Transverse colon (tissue), 4 donors: Measurements from ENCODE around the gene SLAMF8.

Experiments used
- CTCF ChIP-seq, 5 experiments: fragments of 200-600 bp in 3 of 5; fragments of 450-650 bp in 2 of 5; sonication (generic) in 3 of 5; IDR thresholded peaks; 1 replicate in 2 of 5; 2 replicates in 3 of 5; pipeline ENCODE4 v1.5.1; 2016 to 2017; ENCODE audit warnings: antibody characterized with exemption in 5 of 5, inconsistent platforms in 3 of 5, mild to moderate bottlenecking in 2 of 5, moderate library complexity in 1 of 5
- EP300 ChIP-seq: sonication (generic); formaldehyde crosslinking; IDR thresholded peaks from one replicate; pipeline ENCODE4 v1.6.1; 2017; ENCODE audit warnings: antibody characterized with exemption, low read depth
- POLR2A ChIP-seq: fragments of 450-650 bp; IDR thresholded peaks from one replicate; pipeline ENCODE4 v1.6.1; 2016; ENCODE audit warnings: antibody characterized with exemption, mild to moderate bottlenecking, moderate library complexity
- POLR2AphosphoS5 ChIP-seq, 3 donors: sonication (generic); formaldehyde crosslinking; IDR thresholded peaks; one replicate each; pipeline ENCODE4 v1.6.1; 2016; ENCODE audit warnings: antibody characterized with exemption in 3 of 3

- TF ChIP-seq CTCF (IDR thresholded peaks at IDR 0.05) (no peak), POLR2A (no peak), EP300 (no peak), POLR2AphosphoS5 (IDR thresholded peaks at IDR 0.05) (no peak)
Measured at GRCh38 chr1:159856576-159856975, 29.9 kb downstream of the SLAMF8 start.
